Neural progenitor cell (in vitro differentiated cells): ENCODE results near the gene PCDH18.
"Not testable (repeated sequence)": the region's sequence is repeated elsewhere in the genome, so short reads cannot be mapped to it uniquely, and the experiment has no call there.

Source experiments
- EZH2 ChIP-seq: fragments of 200-600 bp; sonication (generic); IDR thresholded peaks from 2 replicates; pipeline ENCODE4 v1.6.1; 2017; ENCODE audit warnings: antibody characterized with exemption, mild to moderate bottlenecking, moderate library complexity
- EZH2phosphoT487 ChIP-seq: fragments of 200-600 bp; sonication (generic); IDR thresholded peaks from 2 replicates; pipeline ENCODE4 v1.6.1; 2017; ENCODE audit warnings: antibody characterized with exemption
- TF ChIP-seq, protein P1 (sequence below): fragments of 200-600 bp; sonication (generic); IDR thresholded peaks from 2 replicates; pipeline ENCODE4 v1.5.1; 2017; ENCODE audit warnings: antibody characterized with exemption, mild to moderate bottlenecking

DNA sequence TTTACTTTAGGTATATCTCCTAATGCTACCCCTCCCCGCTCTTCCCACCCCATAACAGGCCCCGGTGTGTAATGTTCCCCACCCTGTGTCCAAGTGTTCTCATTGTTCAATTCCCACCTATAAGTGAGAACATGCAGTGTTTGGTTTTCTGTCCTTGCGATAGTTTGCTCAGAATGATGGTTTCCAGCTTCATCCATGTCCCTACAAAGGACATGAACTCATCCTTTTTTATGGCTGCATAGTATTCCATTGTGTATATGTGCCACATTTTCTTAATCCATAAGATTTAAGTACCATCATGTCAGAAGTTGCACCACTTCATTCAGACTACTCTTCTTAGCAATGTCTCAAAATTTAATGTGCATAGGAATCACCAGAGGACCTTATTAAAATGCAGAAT is 5.5 kb upstream of the PCDH18 start:
- TF ChIP-seq, protein P1, sequence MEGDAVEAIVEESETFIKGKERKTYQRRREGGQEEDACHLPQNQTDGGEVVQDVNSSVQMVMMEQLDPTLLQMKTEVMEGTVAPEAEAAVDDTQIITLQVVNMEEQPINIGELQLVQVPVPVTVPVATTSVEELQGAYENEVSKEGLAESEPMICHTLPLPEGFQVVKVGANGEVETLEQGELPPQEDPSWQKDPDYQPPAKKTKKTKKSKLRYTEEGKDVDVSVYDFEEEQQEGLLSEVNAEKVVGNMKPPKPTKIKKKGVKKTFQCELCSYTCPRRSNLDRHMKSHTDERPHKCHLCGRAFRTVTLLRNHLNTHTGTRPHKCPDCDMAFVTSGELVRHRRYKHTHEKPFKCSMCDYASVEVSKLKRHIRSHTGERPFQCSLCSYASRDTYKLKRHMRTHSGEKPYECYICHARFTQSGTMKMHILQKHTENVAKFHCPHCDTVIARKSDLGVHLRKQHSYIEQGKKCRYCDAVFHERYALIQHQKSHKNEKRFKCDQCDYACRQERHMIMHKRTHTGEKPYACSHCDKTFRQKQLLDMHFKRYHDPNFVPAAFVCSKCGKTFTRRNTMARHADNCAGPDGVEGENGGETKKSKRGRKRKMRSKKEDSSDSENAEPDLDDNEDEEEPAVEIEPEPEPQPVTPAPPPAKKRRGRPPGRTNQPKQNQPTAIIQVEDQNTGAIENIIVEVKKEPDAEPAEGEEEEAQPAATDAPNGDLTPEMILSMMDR, result not testable (repeated sequence)
- TF ChIP-seq EZH2phosphoT487, EZH2: not testable (repeated sequence)
